A673 (cell line): ENCODE data around the gene FGFR1OP2.

ENCODE experiments used
- EZH2 ChIP-seq: fragments of 200-600 bp; sonication (generic); IDR thresholded peaks from 2 replicates; pipeline ENCODE4 v1.6.1; 2017; ENCODE audit warnings: borderline replicate concordance, low read depth, mild to moderate bottlenecking, mixed read lengths, antibody characterized with exemption, low read length; ENCODE audit not compliant: poor library complexity, severe bottlenecking
- TF ChIP-seq, protein P1 (sequence below): fragments of 300-800, 200-600 bp; sonication (generic); conservative IDR thresholded peaks from 2 replicates; pipeline ENCODE4 v1.5.1; 2017; ENCODE audit warnings: low read depth, mild to moderate bottlenecking, antibody characterized with exemption, low read length, moderate library complexity, mixed read lengths

DNA sequence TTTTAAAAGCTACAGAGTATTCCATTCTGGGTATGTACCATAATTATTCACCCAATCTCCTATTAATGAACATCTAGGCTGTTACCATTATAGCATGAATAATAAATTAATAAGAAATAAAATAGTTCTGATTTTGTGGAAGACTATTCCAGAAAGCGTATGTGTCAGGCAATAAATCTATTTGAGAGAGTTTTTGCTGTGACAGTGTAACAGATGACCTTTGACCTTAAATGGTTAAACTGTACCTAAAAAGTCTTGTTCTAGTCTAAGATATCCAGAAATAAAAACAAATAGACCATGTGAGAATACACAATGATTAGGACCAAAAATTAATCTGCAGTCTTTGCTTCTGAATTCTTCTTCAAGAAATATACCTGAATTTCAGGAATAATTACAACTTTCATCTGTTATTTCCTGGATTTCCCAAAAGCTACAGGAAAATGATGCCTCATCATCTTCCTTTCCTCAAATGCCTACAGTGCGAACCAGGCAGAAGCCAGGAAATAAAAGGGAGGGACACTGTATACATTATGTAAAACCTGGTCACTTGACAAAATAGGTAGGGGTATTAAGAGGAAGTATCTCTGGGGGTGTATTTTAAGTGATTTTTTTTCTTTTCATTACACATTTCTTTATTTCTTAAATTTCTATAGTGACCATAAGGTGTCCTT is 68.7 kb downstream of the FGFR1OP2 start:
- TF ChIP-seq, protein P1, sequence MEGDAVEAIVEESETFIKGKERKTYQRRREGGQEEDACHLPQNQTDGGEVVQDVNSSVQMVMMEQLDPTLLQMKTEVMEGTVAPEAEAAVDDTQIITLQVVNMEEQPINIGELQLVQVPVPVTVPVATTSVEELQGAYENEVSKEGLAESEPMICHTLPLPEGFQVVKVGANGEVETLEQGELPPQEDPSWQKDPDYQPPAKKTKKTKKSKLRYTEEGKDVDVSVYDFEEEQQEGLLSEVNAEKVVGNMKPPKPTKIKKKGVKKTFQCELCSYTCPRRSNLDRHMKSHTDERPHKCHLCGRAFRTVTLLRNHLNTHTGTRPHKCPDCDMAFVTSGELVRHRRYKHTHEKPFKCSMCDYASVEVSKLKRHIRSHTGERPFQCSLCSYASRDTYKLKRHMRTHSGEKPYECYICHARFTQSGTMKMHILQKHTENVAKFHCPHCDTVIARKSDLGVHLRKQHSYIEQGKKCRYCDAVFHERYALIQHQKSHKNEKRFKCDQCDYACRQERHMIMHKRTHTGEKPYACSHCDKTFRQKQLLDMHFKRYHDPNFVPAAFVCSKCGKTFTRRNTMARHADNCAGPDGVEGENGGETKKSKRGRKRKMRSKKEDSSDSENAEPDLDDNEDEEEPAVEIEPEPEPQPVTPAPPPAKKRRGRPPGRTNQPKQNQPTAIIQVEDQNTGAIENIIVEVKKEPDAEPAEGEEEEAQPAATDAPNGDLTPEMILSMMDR, result no peak
- no peak for TF ChIP-seq EZH2
